Hematopoietic multipotent progenitor cell treated with erythropoietin and hydrocortisone succinate and interleukin-3 and kit ligand, for 17 days (in vitro differentiated cells): Measurements from ENCODE around the gene PPP4R1.
A peak's percentile ranks its signal among the peaks of the same experiment; 100 is the strongest.

ENCODE experiments used
- DNase-seq: peaks from one replicate; pipeline ENCODE4 v3.0.0-alpha.2; 2015; ENCODE audit warnings: low spot score

Gene PPP4R1

DNA sequence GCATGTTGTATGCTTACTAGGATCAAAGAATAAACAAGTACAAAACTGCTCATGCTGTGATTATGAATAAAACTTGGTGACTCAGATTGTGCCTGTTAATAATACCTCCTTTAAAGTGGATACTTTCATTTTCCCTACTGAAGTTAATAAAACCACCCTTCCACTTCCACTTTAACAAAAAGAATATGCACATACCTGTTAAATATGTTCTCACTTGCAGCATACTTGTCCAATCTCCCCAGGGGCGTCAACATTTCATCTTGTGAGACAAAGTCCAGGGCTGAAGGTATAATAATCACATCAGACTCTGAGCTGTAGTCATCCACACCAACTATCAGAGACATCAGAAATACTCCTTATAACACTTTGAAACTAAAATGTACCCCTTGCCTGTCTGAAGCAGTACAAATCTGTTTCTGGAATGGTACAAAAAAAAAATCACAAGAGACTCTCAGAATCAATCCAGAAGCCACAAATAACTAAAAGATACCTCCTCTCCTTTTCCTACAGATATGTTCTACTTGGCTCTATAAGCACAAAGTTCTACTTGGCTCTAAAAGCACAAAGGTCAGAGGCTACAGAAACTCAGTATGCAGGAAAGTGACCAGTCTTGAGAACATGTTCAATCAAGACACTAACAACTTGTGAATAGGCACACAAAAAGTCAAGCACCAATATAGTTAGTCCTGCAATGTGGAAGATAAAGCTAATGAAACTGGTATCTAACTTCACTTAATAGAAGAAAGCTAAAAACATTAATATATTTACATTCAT lies 19.3 kb downstream of the PPP4R1 start:
- no peak for DNase-seq

DNA sequence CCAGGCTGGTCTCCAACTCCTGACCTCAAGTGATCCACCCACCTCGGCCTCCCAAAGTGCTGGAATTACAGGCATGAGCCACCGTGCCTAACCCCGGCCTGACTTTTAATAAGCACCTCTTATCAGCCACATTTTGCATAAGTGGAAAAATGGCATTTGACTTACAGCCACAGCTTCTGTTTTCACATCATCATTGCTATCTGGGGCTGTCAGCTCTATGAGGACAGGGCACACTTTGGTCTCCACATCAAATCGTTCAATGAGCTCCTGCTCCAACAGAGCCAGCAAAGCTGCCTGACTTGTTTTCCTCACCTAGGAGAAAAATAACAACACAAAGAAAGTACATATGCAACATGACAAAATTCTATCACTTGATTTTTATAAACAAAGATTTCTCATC lies 26.4 kb downstream of the PPP4R1 start:
- DNase-seq: no peak

DNA sequence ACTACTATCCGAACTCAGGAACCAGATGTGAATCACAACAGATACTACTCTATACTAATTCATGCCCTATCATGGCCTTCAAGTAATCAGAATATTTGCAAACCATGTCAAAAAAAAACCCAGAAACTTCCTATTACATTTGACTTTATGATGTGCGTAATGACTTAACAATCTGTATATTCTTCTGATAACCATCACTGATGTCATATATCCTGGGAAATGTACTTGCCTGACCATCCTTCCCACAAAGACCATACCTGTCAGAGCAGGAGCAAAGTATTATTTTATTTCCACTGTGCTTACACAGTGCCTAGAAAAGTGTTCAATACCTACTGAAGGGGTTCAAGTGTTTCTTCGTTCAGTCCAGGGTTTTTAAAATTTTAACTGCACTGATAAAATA lies 27.5 kb downstream of the PPP4R1 start:
- DNase-seq: no peak

DNA sequence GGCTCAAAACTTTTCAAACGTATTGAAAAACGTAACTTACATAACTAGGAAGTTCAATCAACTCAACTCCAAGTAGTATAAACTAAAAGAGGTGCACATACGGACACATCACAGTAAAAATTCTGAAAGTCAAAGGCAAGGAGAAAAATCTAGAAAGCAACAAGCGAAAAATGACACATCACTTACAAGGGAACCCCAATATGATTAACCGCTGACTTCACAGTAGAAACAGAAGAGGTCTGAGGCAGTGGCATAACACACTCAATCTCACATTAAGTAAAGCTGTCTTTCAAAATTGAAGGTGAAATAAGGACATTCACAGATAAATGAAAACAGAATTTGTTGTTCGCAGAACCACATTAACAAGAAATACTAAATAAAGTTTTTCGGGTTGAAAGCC lies 32.7 kb downstream of the PPP4R1 start:
- DNase-seq: no peak

DNA sequence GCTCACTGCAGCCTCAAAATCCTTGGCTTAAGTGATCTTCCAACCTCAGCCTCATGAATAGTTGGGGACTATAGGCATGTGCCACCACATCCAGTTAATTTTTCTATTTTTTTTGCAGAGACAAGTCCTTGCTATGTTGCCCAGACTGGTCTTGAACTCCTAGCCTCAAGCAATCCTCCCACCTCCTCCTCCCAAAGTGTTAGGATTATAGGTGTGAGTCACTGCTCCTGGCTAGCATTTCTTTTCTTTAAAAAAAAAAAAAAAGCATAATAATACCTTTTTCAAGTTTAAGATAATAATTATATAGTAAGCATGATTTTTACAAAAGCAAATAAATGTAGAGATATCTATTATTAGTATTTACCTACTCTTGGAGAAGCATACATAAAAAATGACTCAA lies 36.1 kb downstream of the PPP4R1 start:
- no peak for DNase-seq

DNA sequence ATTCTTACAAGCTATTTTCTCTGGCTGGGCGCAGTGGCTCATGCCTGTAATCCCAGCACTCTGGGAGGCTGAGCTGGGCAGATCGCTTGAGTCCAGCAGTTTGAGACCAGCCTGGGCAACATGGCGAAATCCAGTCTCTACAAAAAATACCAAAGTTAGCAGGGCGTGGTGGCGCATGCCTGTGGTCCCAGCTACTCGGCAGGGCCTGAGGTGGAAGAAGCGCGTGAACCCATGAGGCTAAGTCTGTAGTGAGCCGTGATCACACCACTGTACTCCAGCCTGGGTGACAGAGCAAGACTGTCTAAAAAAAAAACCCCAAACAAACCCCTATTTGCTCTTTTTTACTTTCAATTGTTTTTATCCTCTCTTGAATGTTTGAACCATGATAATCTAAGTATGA lies 37.0 kb downstream of the PPP4R1 start:
- DNase-seq: no peak

DNA sequence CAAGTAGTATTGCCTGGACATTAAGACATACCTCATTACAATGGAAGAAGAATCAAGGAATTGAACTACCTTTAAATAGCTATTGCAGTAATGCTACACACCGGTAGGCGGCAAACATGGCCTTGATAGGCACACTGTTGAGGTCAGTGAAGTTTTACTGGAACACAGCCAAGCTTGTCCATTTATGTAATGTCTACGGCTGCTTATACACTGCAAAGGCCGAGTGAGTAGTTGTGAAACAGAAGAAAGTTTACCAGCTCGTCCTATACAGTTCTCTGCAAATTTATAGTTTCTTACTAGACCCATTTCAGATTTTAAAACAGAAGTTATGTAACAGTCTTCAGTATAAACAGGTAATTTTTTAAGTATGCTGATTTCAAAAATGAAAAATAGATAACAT lies 38.8 kb downstream of the PPP4R1 start:
- DNase-seq: peak; percentile 82

DNA sequence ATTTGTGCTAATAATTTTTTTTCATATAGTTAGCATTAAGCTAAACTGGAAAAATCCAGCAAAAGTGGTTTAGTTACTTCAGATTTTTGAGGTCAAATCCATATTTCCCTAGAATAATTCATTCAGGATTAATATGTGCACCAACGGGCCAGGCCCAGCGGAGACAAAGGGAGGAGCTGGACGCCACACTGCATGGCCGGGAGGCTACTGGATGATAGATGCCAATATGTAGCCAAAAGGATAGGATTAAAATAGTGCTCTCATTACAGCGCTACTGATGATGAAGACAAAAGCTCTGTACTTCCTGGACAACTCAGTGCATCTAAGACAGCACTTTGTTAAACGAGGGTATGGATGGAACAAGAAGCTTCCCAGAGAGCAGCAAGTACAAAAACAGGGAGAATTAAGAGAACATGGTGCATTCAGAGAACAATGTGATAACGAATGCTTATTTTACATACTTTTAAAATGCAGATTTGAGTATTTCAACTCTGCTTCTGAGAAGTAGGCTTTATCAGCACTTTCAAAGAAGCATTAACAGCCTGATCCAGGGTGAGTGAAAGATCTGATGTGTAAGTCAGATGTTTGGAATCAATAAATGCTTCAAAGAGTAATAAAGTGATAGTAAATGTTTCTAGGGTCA lies 39.8 kb downstream of the PPP4R1 start:
- no peak for DNase-seq

DNA sequence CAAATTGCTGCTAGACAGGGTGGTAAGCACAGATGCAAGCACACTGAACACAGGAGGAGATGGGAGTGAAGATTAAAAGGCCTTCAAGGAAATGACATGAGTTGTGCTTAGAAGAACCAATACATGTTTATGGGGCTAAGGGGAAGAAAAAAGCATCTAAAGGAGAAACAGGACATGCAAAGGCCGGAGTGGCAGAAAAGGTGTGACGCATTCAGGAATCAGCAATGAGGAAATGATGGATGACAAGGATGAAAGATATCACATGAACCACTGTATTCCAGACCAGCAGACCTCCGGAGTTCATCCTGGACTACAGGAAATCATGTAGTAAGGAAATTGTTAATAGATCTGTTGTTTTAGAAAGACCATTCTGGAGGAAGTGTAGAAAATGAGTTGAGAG lies 42.8 kb downstream of the PPP4R1 start:
- DNase-seq: no peak

DNA sequence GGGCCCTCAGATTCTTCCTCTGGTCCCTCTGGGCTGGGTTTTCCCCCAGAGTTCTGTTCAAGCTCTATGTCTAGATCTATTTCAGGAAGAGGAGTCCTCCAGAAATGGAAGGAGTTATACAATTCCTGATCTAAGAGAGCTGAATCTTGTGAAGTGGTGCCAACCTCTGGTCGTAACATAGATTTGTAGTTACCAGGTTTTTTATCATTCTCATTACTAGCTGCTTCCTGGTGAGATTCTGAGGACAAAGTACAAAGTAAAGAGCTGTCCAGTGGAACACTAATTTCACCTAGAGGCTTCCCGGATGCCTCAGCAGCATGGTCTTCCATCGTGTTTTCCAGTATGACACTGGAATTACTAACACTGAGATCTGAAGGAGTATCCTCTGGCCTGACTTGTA lies 44.1 kb downstream of the PPP4R1 start:
- no peak for DNase-seq

DNA sequence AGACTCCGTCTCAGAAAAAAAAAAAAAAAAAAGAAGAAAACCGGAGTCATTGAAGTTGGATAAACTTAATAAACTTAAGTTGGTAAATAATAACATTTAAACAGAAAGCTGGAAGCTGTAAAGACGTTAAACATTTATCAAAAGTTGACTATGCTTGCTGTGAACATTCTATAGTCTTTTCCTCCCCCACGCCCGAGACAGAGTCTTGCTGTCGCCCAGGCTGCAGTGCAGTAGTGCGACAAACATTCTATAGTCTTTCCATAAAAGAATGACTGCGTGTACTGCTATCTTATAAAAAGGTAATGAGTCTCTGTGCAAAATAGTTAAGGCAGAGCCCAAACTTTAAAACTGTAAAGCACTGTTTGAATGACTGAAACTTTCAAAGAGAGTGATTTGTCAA lies 45.2 kb downstream of the PPP4R1 start:
- no peak for DNase-seq

DNA sequence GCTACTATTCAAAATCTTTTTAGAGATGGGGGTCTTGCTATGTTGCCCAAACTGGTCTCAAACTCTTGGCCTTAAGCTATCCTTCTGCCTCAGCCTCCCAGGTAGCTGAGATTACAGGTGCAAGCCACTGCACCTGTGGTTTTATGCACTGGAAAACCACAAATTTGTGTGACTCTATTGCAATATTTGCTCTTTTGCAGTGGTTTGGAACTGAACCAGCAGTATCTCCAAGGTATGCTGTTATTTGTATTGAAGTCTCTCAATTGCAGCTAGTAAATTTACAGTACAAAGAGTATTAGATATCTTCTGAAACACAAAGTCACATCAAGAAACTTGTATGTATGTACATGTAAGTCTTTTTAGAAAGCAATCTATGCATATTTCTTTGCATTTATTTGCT lies 46.2 kb downstream of the PPP4R1 start:
- no peak for DNase-seq

DNA sequence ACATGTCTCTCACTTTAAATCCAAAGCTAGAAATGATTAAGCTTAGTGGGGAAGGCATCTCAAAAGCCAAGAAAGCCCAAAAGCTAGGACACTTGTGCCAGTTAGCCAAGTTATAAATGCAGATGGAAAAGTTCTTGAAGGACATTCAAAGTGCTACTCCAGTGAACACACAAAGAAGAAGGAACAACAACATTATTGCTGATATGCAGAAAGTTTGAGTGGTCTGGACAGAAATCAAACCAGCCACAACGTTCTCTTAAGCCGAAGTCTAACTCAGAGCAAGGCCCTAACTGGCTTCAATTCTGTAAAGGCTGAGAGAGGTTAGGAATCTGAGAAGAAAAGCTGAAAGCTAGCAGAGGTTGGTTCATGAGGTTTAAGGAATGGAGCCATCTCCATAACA lies 49.0 kb downstream of the PPP4R1 start:
- no peak for DNase-seq

DNA sequence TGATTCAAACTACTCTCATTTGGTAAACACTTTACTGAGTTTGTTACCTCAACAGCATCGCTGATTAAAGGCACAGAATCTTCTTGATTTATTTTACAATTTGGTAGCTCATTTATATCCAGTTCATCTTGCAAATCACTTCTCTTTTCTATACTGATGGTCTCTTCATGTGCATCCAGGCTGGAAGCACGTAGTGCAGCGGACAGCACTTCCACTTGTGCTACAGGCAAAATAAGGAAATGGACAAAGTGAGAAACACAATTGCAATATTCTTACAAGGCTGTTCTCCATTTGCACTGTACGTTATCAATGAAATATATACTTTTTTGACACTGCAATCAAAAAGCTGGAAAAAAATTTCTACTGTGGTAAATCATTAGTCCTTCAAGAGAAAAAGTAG lies 51.0 kb downstream of the PPP4R1 start:
- no peak for DNase-seq

DNA sequence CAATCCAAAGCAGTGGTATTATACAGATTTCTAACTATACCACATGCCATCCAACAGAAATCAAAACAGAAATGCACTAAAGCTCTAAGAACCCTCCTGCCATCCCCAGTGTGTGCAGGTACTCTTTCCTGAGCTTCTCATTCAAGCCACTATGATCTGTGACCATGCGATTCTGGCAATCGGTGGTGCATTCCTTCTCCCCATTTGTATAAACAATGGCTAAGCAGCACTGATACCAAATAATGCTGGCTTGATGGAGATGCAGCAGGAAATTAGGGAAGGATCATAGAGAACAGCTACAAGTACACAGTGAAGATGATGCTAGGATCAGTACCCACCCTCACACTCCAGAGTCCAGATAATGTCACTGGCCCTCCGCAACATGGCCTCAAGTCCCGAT lies 51.8 kb downstream of the PPP4R1 start:
- DNase-seq: no peak

DNA sequence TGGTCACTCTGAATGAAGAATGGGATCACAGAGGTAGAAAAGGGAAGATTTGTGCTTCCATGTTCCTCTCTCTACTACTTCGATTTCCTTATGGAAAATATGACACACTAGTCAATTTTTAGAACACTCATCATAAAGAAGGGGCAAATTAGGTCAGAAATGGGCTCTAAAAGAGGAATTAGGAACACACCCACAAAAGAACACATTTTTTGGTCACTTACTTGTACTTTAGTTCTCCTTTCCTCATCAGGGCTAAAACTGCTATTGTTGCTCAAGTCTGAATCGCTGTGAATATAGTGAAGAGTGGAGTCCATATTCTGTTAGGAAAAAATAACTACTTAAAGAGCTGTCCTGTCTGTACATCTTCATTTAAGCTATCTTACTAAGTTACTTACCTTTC lies 52.6 kb downstream of the PPP4R1 start:
- no peak for DNase-seq

DNA sequence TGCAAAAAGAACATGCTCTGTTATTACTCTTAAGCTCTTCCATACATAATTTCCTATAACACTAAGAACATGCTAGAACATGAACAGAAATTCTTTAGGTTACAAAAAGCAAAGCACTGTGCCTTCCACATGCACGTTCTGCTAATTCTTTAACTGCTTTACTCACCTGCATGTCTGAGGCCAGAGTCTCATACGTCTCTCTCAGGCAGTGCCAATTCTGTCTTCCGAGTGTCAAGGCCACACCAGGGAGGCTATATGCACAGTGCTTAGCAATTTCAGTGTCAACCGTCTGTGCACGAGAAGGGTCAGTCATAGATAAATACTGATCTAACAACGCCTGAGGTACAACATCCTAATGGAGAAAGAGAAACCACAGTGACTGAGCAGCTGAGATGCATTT lies 55.1 kb downstream of the PPP4R1 start:
- no peak for DNase-seq

DNA sequence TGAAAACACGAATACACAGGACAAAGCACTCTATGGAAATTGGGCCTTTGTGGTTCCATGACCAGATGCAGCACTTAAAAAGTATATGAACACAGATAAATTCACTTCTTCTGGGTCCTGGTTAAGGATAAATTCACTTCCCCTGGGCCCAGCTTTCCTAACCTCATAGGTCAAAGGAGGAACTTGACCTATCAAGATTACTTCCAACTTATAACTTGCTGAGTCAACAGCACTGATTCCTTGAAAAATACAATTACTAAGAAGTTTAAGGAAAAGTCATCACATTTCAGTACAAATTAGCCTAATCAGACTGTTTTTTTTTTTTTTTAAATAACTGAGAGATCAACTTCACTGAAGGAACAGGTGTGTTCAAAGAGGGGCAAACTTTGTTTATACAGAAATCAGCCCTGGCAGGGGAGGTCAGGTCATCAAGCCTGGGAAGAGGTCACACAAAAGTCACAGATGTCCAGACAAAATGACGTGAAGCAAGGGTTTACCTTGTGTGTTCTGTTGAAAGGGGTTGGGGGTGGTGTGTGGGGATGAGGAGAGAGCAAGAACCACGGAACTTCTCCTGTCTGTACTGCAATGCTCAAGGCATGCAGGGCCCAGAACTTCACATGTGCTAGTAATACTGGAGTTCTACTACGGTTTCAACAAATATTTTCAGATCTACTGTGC lies 55.8 kb downstream of the PPP4R1 start:
- DNase-seq: no peak

DNA sequence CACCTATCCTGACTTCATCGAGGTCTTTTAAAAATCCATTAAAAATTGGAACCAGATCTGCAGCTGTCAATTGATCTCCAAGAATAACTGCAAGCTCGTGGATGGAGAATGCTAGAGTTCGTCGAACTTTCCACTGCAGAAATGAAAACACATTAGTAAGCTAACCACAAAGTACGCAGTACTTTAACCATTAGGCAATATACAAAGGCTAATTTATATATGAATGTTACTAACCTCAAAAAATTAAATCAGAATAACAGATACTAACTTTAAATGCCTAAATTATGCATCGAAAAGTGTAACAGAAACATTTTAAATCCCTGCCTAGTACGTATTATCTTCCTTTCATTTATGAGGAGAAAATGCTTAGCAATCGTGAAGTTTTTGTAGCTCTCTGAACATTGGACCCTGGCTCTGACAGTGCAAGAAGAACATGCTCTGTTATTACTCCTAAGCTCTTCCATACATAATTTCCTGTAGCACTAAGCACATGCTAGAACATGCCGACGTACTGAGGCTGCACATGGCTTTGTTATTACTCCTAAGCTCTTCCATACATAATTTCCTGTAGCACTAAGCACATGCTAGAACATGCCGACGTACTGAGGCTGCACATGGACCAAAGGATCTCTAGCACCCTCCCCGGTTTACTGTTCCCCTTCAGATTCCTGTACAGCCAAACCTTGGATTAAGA lies 57.0 kb downstream of the PPP4R1 start:
- DNase-seq: no peak

DNA sequence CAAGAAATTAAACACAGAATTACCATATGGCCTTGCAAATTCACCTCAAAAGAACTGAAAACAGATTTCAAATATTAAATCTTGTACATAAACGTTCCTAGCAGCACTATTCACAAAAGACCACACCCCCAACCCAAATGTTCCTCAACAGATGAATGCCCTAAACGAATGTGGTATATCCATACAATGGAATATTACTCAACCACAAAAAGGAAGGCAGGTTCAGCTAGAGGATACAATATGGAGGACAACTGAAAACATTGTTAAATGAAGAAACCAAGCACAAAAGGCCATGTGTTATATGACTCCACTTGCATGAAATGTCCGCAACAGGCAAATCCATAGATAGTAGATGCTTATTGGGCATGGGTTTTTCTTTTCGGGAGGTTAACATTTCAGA lies 61.7 kb downstream of the PPP4R1 start:
- DNase-seq: no peak

DNA sequence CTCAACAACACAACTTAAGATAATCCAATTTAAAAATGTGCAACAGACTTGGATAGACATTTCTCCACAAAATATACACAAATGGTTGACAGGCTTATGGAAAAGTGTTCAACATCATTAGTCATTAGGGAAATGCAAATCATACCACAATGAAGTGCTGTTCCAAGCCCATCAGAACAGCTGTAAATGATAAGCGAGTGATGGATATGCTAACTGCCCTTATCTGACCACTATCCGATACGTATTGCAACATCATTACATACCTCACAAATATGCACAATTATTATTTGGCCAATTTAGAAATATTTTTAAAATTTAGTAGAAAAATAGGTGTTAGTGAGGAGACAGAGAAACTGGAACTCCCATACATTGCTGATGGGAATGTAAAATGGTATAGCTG lies 62.2 kb downstream of the PPP4R1 start:
- no peak for DNase-seq

DNA sequence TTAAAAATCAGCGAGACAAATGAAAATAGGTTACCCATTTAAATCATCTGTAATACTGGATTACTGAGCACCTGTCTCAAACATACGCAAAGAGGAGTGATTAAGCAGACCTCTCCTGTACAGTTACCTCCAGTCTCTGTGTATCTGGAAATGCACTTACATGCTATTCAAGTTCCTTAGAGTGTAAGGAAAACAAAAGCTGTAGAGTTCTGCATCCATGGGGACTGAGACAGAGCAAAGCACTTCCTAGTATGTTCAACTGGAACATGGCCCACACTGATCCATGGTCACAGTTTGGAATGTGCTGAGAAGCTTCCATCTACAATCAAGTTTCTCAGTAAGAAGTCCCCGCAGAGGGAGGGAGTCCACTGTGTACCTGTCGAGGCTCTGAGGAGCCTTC lies 63.9 kb downstream of the PPP4R1 start:
- no peak for DNase-seq

DNA sequence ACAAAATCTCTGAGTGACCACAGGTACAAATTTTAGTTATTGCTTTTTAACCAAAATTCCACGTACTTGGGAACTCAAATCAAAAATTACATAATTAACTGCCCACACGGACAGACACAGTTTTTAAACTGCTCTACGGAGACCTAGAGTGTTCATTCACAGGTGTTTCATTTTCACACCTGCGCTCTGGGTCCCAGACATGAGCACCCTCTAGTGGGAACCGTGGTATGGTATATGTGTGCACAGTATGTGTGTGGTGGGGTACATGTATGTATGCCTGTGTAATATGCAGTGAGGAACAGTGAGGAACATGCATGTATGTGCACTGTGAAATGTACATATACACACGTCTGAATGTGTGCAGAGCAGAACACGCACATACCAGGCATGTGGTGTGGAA lies 65.0 kb downstream of the PPP4R1 start:
- no peak for DNase-seq
